SK-N-SH (cell line): ENCODE data around the gene C22orf31. TPM values are rescaled to one million over a fixed set of nuclear protein-coding genes. Genes with fewer than 3 reads are reported as not detected.

ENCODE experiments used
- CTCF ChIA-PET: fragments of 300-600, 350-600 bp; formaldehyde crosslinking; extraction: SDS; loops from one replicate; lab custom pipeline; 2021; lab: Yijun Ruan, JAX
- POLR2A ChIA-PET: fragments of 350-600 bp; sonication (Branson Sonifier 250); formaldehyde crosslinking; extraction: SDS; loops from one replicate; lab custom pipeline; 2020; ENCODE audit warnings: antibody characterized with exemption, inconsistent platforms; lab: Yijun Ruan, JAX
- DNase-seq: peaks from one replicate; pipeline ENCODE4 v3.0.0; 2012
- H2AFZ ChIP-seq: fragments of 200-600 bp; sonication (generic); 2 replicates; pipeline ENCODE4 v1.8.1; 2016; ENCODE audit warnings: antibody characterized with exemption, mild to moderate bottlenecking, low read depth
- H3F3A ChIP-seq: fragments of 200-600 bp; sonication (generic); replicated peaks from 2 replicates; pipeline ENCODE3; 2016; ENCODE audit warnings: antibody characterized with exemption, mild to moderate bottlenecking; ENCODE audit not compliant: insufficient read depth
- H3K27ac ChIP-seq, 2 experiments: fragments of 200-500 bp in 1 of 2; fragments of 200-600 bp in 1 of 2; sonication (Bioruptor generic) in 1 of 2; sonication (generic), shearing (Covaris generic) in 1 of 2; 2 replicates each; pipeline versions ENCODE4 v1.5.1 to v1.6.1; 2014 to 2016; ENCODE audit warnings: low read depth in 2 of 2, inconsistent platforms in 1 of 2, low read length in 1 of 2, mild to moderate bottlenecking in 1 of 2, mixed read lengths in 1 of 2
- H3K27me3 ChIP-seq: fragments of 200-600 bp; sonication (generic), shearing (Covaris generic); 2 replicates; pipeline ENCODE4 v1.6.1; 2016; ENCODE audit warnings: mixed run types; ENCODE audit not compliant: insufficient read depth
- H3K36me3 ChIP-seq, 2 experiments: fragments of 200-500 bp in 1 of 2; fragments of 200-600 bp in 1 of 2; sonication (Bioruptor generic) in 1 of 2; sonication (generic) in 1 of 2; replicated peaks in 1 of 2; 2 replicates each; pipeline versions ENCODE3 to v1.5.1; 2014 to 2016; ENCODE audit warnings: low read length in 1 of 2, mild to moderate bottlenecking in 1 of 2; ENCODE audit not compliant: insufficient read depth in 2 of 2, control insufficient read depth in 1 of 2
- H3K4me1 ChIP-seq, 2 experiments: fragments of 200-500 bp in 1 of 2; fragments of 200-600 bp in 1 of 2; sonication (Bioruptor generic) in 1 of 2; sonication (generic), shearing (Covaris generic) in 1 of 2; 2 replicates each; pipeline versions ENCODE4 v1.5.1 to v1.6.1; 2014 to 2016; ENCODE audit warnings: low read depth in 1 of 2, low read length in 1 of 2, mixed run types in 1 of 2; ENCODE audit not compliant: insufficient read depth in 2 of 2, control insufficient read depth in 1 of 2
- H3K4me2 ChIP-seq: fragments of 200-600 bp; sonication (generic), shearing (Covaris generic); 2 replicates; pipeline ENCODE4 v1.6.1; 2017; ENCODE audit warnings: mixed run types
- H3K4me3 ChIP-seq, 2 experiments: fragments of 200-500 bp in 1 of 2; fragments of 200-600 bp in 1 of 2; sonication (Bioruptor generic) in 1 of 2; sonication (generic), shearing (Covaris generic) in 1 of 2; 2 replicates each; pipeline versions ENCODE4 v1.5.1 to v1.8.1; 2014 to 2016; ENCODE audit warnings: low read depth in 2 of 2, inconsistent platforms in 1 of 2, low read length in 1 of 2, mild to moderate bottlenecking in 1 of 2, mixed read lengths in 1 of 2, moderate library complexity in 1 of 2
- H3K79me2 ChIP-seq: fragments of 200-600 bp; sonication (generic); 2 replicates; pipeline ENCODE4 v1.8.1; 2017; ENCODE audit warnings: mild to moderate bottlenecking; ENCODE audit not compliant: insufficient read depth
- H3K9ac ChIP-seq: fragments of 200-600 bp; sonication (generic); 2 replicates; pipeline ENCODE4 v1.6.1; 2017; ENCODE audit warnings: mixed run types
- H3K9me2 ChIP-seq: fragments of 200-600 bp; sonication (generic); 2 replicates; pipeline ENCODE4 v1.6.1; 2017; ENCODE audit warnings: mixed run types
- H3K9me3 ChIP-seq: fragments of 200-600 bp; sonication (generic); 2 replicates; pipeline ENCODE4 v1.6.1; 2017; ENCODE audit warnings: mixed run types, mild to moderate bottlenecking, moderate library complexity
- H4K20me1 ChIP-seq: fragments of 200-600 bp; sonication (generic); 2 replicates; pipeline ENCODE4 v1.6.1; 2017; ENCODE audit warnings: mild to moderate bottlenecking, mixed run types; ENCODE audit not compliant: insufficient read depth
- CTCF ChIP-seq: fragments of 200-600 bp; sonication (generic); IDR thresholded peaks from 2 replicates; pipeline ENCODE4 v1.6.1; 2017; ENCODE audit warnings: antibody characterized with exemption, mild to moderate bottlenecking, moderate library complexity
- FOSL2 ChIP-seq: IDR thresholded peaks from 2 replicates; pipeline ENCODE4 v1.4.0; 2012; ENCODE audit warnings: low read depth, mild to moderate bottlenecking, moderate library complexity, borderline replicate concordance
- GATA2 ChIP-seq: sonication (generic); formaldehyde crosslinking; IDR thresholded peaks from 2 replicates; pipeline ENCODE4 v1.5.0; 2020; ENCODE audit warnings: mild to moderate bottlenecking, missing genetic modification reagents
- IRF3 ChIP-seq: fragments of 150-350 bp; IDR thresholded peaks from 2 replicates; pipeline ENCODE4 v1.6.1; 2016; ENCODE audit warnings: mild to moderate bottlenecking, low read depth, low read length
- NFIC ChIP-seq: IDR thresholded peaks from 2 replicates; pipeline ENCODE4 v1.4.0; 2012; ENCODE audit warnings: borderline replicate concordance
- POLR2AphosphoS5 ChIP-seq: IDR thresholded peaks from 2 replicates; pipeline ENCODE4 v1.6.1; 2012; ENCODE audit warnings: low read depth, low read length
- REST ChIP-seq: IDR thresholded peaks from 2 replicates; pipeline ENCODE4 v1.6.1; 2012; ENCODE audit warnings: mild to moderate bottlenecking, low read depth, low read length, moderate library complexity
- SMC3 ChIP-seq: IDR thresholded peaks from 2 replicates; pipeline ENCODE4 v1.6.1; 2012; ENCODE audit warnings: low read depth, low read length, improper control_type of control experiment
- TAF1 ChIP-seq: IDR thresholded peaks from 2 replicates; pipeline ENCODE4 v1.6.1; 2012; ENCODE audit warnings: low read depth, mild to moderate bottlenecking, low read length, moderate library complexity, borderline replicate concordance
- TCF12 ChIP-seq: IDR thresholded peaks from 2 replicates; pipeline ENCODE4 v1.4.0; 2012
- TEAD4 ChIP-seq: IDR thresholded peaks from 2 replicates; pipeline ENCODE4 v1.4.0; 2012; ENCODE audit warnings: mild to moderate bottlenecking, borderline replicate concordance; ENCODE audit not compliant: insufficient read depth
- USF1 ChIP-seq: IDR thresholded peaks from 2 replicates; pipeline ENCODE4 v1.4.0; 2012; ENCODE audit warnings: low read depth, borderline replicate concordance
- USF2 ChIP-seq: fragments of 150-350 bp; IDR thresholded peaks from 2 replicates; pipeline ENCODE4 v1.6.1; 2017; ENCODE audit warnings: antibody characterized with exemption, low read length, low read depth, borderline replicate concordance
- YY1 ChIP-seq: IDR thresholded peaks from 2 replicates; pipeline ENCODE4 v1.4.0; 2012; ENCODE audit warnings: low read depth, mild to moderate bottlenecking
- ZBTB33 ChIP-seq: IDR thresholded peaks from 2 replicates; pipeline ENCODE4 v1.4.0; 2012; ENCODE audit warnings: low read depth, borderline replicate concordance
- WGBS: methylation state at CpG from one replicate; pipeline ENCODE4 v1.1.6; 2017; ENCODE audit warnings: low lambda C conversion rate; 5-methylcytosine and 5-hydroxymethylcytosine counted together
- polyA plus RNA-seq, 3 experiments: library from polyadenylated mRNA; depleted of rRNA; stranded (reverse); fragments of >200 nt; gene quantifications; 2 replicates each; pipeline ENCODE4 v1.2.3, GENCODE V29; 2012

C22orf31 gene
- polyA plus RNA-seq, 1 of the 3 experiments (the other 2 are of a cell fraction) = not detected

- POLR2A ChIA-PET = no interaction called here
- no peak overlapping the region for H3K9ac ChIP-seq
- WGBS = 94% methylated on average over 4 of the region's 4 CpGs
- CTCF ChIA-PET = no interaction called here
- peaks cover 0 to 8% of the 10 kb centered on the region in 2 experiments; a peak in 1 of 4 replicates for H3K4me1 ChIP-seq
- H3K36me3 ChIP-seq = no peaks in the 10 kb centered on the region
- no peaks in the 10 kb centered on the region for H3K9me3 ChIP-seq
- H2AFZ ChIP-seq = no peak overlapping the region
- H3K27ac ChIP-seq = no peak overlapping the region
- H3K4me3 ChIP-seq = no peak overlapping the region
- no peaks in the 10 kb centered on the region for H3K9me2 ChIP-seq
- H3K27me3 ChIP-seq = no peaks in the 10 kb centered on the region
- H3F3A ChIP-seq = no peaks in the 10 kb centered on the region
- H3K4me2 ChIP-seq = no peak overlapping the region
- DNase-seq = no peak
- H3K79me2 ChIP-seq = no peaks in the 10 kb centered on the region
- H4K20me1 ChIP-seq = no peaks in the 10 kb centered on the region
- no peak for TF ChIP-seq FOSL2
- TF ChIP-seq POLR2AphosphoS5 = no peak
- no peak for TF ChIP-seq ZBTB33
- no peak for TF ChIP-seq GATA2 (CRISPR knock-in tag)
- TF ChIP-seq TAF1 = no peak
- no peak for TF ChIP-seq IRF3
- TF ChIP-seq USF2 = no peak
- no peak for TF ChIP-seq YY1
- TF ChIP-seq SMC3 = no peak
- TF ChIP-seq CTCF = no peak
- no peak for TF ChIP-seq REST
- no peak for TF ChIP-seq TCF12
- no peak for TF ChIP-seq TEAD4
- TF ChIP-seq USF1 = no peak
- no peak for TF ChIP-seq NFIC
These were observed 8.9 kb upstream of the C22orf31 start for GRCh38 chr22:29070490-29070889.
